ENCODE data around the gene RAPGEF6.

Gene RAPGEF6

GRCh38 chr5:131461742-131462141, 173.3 kb downstream of the RAPGEF6 start:
- Histone ChIP-seq H3K9ac (ENCODE audit: low read depth, low read length) (no peak overlapping the region), H2AFZ (ENCODE audit: low read depth, low read length) (no peak overlapping the region), H3K27ac (ENCODE audit: low read length) (no peak overlapping the region), H3K27me3 (ENCODE audit: insufficient read depth, low read length, poor library complexity) (no peaks in the 10 kb centered on the region), H3K36me3 (ENCODE audit: insufficient read depth, low read length) (peaks cover 45% of the 10 kb centered on the region), H3K4me2 (ENCODE audit: insufficient read depth, low read length) (no peak overlapping the region), H3K4me1 (ENCODE audit: insufficient read depth, low read length) (no peaks in the 10 kb centered on the region), H3K79me2 (ENCODE audit: insufficient read depth, low read length) (no peaks in the 10 kb centered on the region), H4K20me1 (ENCODE audit: insufficient read depth, low read length) (no peaks in the 10 kb centered on the region), H3K9me3 (ENCODE audit: insufficient read depth, low read length, severe bottlenecking) (no peaks in the 10 kb centered on the region), H3K4me3 (ENCODE audit: low read depth in 1 of 2, low read length in 2 of 2) (no peak overlapping the region)
- TF ChIP-seq EZH2 (IDR thresholded peaks at IDR 0.05; ENCODE audit: borderline replicate concordance, low read depth, low read length, severe bottlenecking) (no peak), CTCF (IDR thresholded peaks at IDR 0.05; ENCODE audit: borderline replicate concordance, extremely low read depth, low read length, poor library complexity, severe bottlenecking) (no peak)
- no peak for DNase-seq
- no peak for ATAC-seq (ENCODE audit: insufficient read depth, low read depth)

- peaks cover 39% of the 10 kb centered on the region for H3K36me3 ChIP-seq (ENCODE audit: insufficient read depth, low read length)
- H3K4me3 ChIP-seq (ENCODE audit: low read depth in 1 of 2, low read length in 2 of 2) = no peak overlapping the region
- no peak for ATAC-seq (ENCODE audit: insufficient read depth, low read depth)
These were observed 174.0 kb downstream of the RAPGEF6 start for GRCh38 chr5:131460867-131461572.

GRCh38 chr5:131460133-131460532, 174.9 kb downstream of the RAPGEF6 start:
- Histone ChIP-seq H3K27me3 (ENCODE audit: insufficient read depth, low read length, poor library complexity) (no peaks in the 10 kb centered on the region), H3K9ac (ENCODE audit: low read depth, low read length) (no peak overlapping the region), H3K4me3 (ENCODE audit: low read depth in 1 of 2, low read length in 2 of 2) (no peak overlapping the region), H3K36me3 (ENCODE audit: insufficient read depth, low read length) (peaks cover 47% of the 10 kb centered on the region), H3K27ac (ENCODE audit: low read length) (no peak overlapping the region), H3K79me2 (ENCODE audit: insufficient read depth, low read length) (no peaks in the 10 kb centered on the region), H4K20me1 (ENCODE audit: insufficient read depth, low read length) (no peaks in the 10 kb centered on the region), H2AFZ (ENCODE audit: low read depth, low read length) (no peak overlapping the region), H3K4me1 (ENCODE audit: insufficient read depth, low read length) (no peaks in the 10 kb centered on the region), H3K9me3 (ENCODE audit: insufficient read depth, low read length, severe bottlenecking) (no peaks in the 10 kb centered on the region), H3K4me2 (ENCODE audit: insufficient read depth, low read length) (no peak overlapping the region)
- TF ChIP-seq CTCF (IDR thresholded peaks at IDR 0.05; ENCODE audit: borderline replicate concordance, extremely low read depth, low read length, poor library complexity, severe bottlenecking) (no peak), EZH2 (IDR thresholded peaks at IDR 0.05; ENCODE audit: borderline replicate concordance, low read depth, low read length, severe bottlenecking) (no peak)
- DNase-seq (no peak), ATAC-seq (ENCODE audit: insufficient read depth, low read depth) (no peak)

More at GRCh38 chr5:131460867-131461572, 174.0 kb downstream of the RAPGEF6 start:
- Histone ChIP-seq H3K27me3 (ENCODE audit: insufficient read depth, low read length, poor library complexity) (no peaks in the 10 kb centered on the region), H4K20me1 (ENCODE audit: insufficient read depth, low read length) (no peaks in the 10 kb centered on the region), H3K9ac (ENCODE audit: low read depth, low read length) (no peak overlapping the region), H3K4me2 (ENCODE audit: insufficient read depth, low read length) (no peak overlapping the region), H3K9me3 (ENCODE audit: insufficient read depth, low read length, severe bottlenecking) (no peaks in the 10 kb centered on the region), H2AFZ (ENCODE audit: low read depth, low read length) (no peak overlapping the region), H3K79me2 (ENCODE audit: insufficient read depth, low read length) (no peaks in the 10 kb centered on the region), H3K4me1 (ENCODE audit: insufficient read depth, low read length) (no peaks in the 10 kb centered on the region), H3K27ac (ENCODE audit: low read length) (no peak overlapping the region)
- DNase-seq = no peak
- TF ChIP-seq CTCF (IDR thresholded peaks at IDR 0.05; ENCODE audit: borderline replicate concordance, extremely low read depth, low read length, poor library complexity, severe bottlenecking) = no peak
- TF ChIP-seq EZH2 (IDR thresholded peaks at IDR 0.05; ENCODE audit: borderline replicate concordance, low read depth, low read length, severe bottlenecking) = no peak

Measured in DND-41 (cell line).